H9 (cell line): ENCODE data around the gene SHANK1. TPM values are rescaled to one million over a fixed set of nuclear protein-coding genes. Genes with fewer than 3 reads are reported as not detected.

Source experiments
- DNase-seq: peaks from one replicate; pipeline ENCODE4 v3.0.0-alpha.2; 2017
- H2AFZ ChIP-seq: one replicate; pipeline ENCODE4 v1.6.1; 2013; ENCODE audit warnings: mild to moderate bottlenecking, low read length, control low read depth, moderate library complexity
- H2AK5ac ChIP-seq: 2 replicates; pipeline ENCODE4 v1.6.1; 2013; ENCODE audit warnings: low read length, control low read depth, mixed read lengths; ENCODE audit not compliant: insufficient read length
- H2BK120ac ChIP-seq: one replicate; pipeline ENCODE4 v1.6.1; 2013; ENCODE audit warnings: low read depth, mild to moderate bottlenecking, low read length, control low read depth, inconsistent platforms; ENCODE audit not compliant: poor library complexity, severe bottlenecking
- H2BK12ac ChIP-seq: 2 replicates; pipeline ENCODE4 v1.6.1; 2013; ENCODE audit warnings: low read length, control low read depth, mixed read lengths, low read depth; ENCODE audit not compliant: insufficient read length
- H2BK15ac ChIP-seq: 2 replicates; pipeline ENCODE4 v1.6.1; 2013; ENCODE audit warnings: low read depth, low read length, control low read depth
- H2BK20ac ChIP-seq: one replicate; pipeline ENCODE4 v1.6.1; 2013; ENCODE audit warnings: low read depth, mild to moderate bottlenecking, low read length, control low read depth, inconsistent platforms; ENCODE audit not compliant: poor library complexity, severe bottlenecking
- H2BK5ac ChIP-seq: 2 replicates; pipeline ENCODE4 v1.6.1; 2013; ENCODE audit warnings: low read length, control low read depth, mixed read lengths; ENCODE audit not compliant: insufficient read length
- H3K14ac ChIP-seq: 2 replicates; pipeline ENCODE4 v1.6.1; 2013; ENCODE audit warnings: low read length, control low read depth; ENCODE audit not compliant: insufficient read depth
- H3K18ac ChIP-seq: 2 replicates; pipeline ENCODE4 v1.6.1; 2013; ENCODE audit warnings: low read depth, mild to moderate bottlenecking, mixed read lengths, low read length, control low read depth; ENCODE audit not compliant: insufficient read length
- H3K23ac ChIP-seq: 2 replicates; pipeline ENCODE4 v1.6.1; 2013; ENCODE audit warnings: low read length, control low read depth, mixed read lengths, low read depth; ENCODE audit not compliant: insufficient read length
- H3K23me2 ChIP-seq: 2 replicates; pipeline ENCODE4 v1.6.1; 2013; ENCODE audit warnings: low read depth, mild to moderate bottlenecking, mixed read lengths, low read length, control low read depth; ENCODE audit not compliant: insufficient read length, poor library complexity, severe bottlenecking
- H3K27ac ChIP-seq: 2 replicates; pipeline ENCODE4 v1.5.1; 2013; ENCODE audit warnings: low read length, control low read depth, mixed read lengths, low read depth; ENCODE audit not compliant: insufficient read length
- H3K27me3 ChIP-seq: 2 replicates; pipeline ENCODE4 v1.6.1; 2013; ENCODE audit warnings: low read length, control low read depth, inconsistent platforms; ENCODE audit not compliant: insufficient read depth
- H3K4ac ChIP-seq: 2 replicates; pipeline ENCODE4 v1.6.1; 2013; ENCODE audit warnings: low read depth, mild to moderate bottlenecking, control low read depth, inconsistent platforms, low read length, moderate library complexity
- H3K4me1 ChIP-seq: 2 replicates; pipeline ENCODE4 v1.6.1; 2013; ENCODE audit warnings: low read length, control low read depth, inconsistent platforms; ENCODE audit not compliant: insufficient read depth
- H3K4me2 ChIP-seq: 2 replicates; pipeline ENCODE4 v1.6.1; 2013; ENCODE audit warnings: low read length, control low read depth, mixed read lengths; ENCODE audit not compliant: insufficient read length, insufficient read depth
- H3K56ac ChIP-seq: 2 replicates; pipeline ENCODE4 v1.6.1; 2013; ENCODE audit warnings: low read depth, mild to moderate bottlenecking, mixed read lengths, low read length, control low read depth; ENCODE audit not compliant: insufficient read length
- H3K79me1 ChIP-seq: 2 replicates; pipeline ENCODE4 v1.6.1; 2013; ENCODE audit warnings: low read depth, mild to moderate bottlenecking, moderate library complexity, low read length, control low read depth, inconsistent platforms; ENCODE audit not compliant: insufficient read depth, poor library complexity, severe bottlenecking
- H3K79me2 ChIP-seq: 2 replicates; pipeline ENCODE4 v1.6.1; 2013; ENCODE audit warnings: low read length, control low read depth, inconsistent platforms; ENCODE audit not compliant: insufficient read depth
- H3K9ac ChIP-seq: 2 replicates; pipeline ENCODE4 v1.6.1; 2013; ENCODE audit warnings: low read length, control low read depth, mixed read lengths; ENCODE audit not compliant: insufficient read length; ENCODE audit errors: extremely low read depth
- H3K9me3 ChIP-seq: one replicate; pipeline ENCODE4 v1.6.1; 2013; ENCODE audit warnings: low read depth, low read length, inconsistent platforms; ENCODE audit not compliant: control insufficient read depth
- H3T11ph ChIP-seq: one replicate; pipeline ENCODE4 v1.6.1; 2013; ENCODE audit warnings: mild to moderate bottlenecking, low read length, control low read depth, inconsistent platforms
- H4K20me1 ChIP-seq: one replicate; pipeline ENCODE4 v1.6.1; 2013; ENCODE audit not compliant: control insufficient read depth, insufficient read length, insufficient read depth
- H4K5ac ChIP-seq: 2 replicates; pipeline ENCODE4 v1.6.1; 2013; ENCODE audit warnings: low read depth, mild to moderate bottlenecking, mixed read lengths, low read length, control low read depth; ENCODE audit not compliant: insufficient read length
- H4K8ac ChIP-seq: replicated peaks from 2 replicates; pipeline ENCODE4 v1.6.1; 2013; ENCODE audit warnings: low read length, control low read depth, mixed read lengths, low read depth; ENCODE audit not compliant: insufficient read length
- H4K91ac ChIP-seq: 2 replicates; pipeline ENCODE4 v1.6.1; 2013; ENCODE audit warnings: low read depth, mild to moderate bottlenecking, moderate library complexity, mixed read lengths, low read length, control low read depth; ENCODE audit not compliant: insufficient read length
- H3K27ac Mint-ChIP-seq, 3 experiments: 2 replicates in 2 of 3; 3 replicates in 1 of 3; pipeline ENCODE4 v1.8.0; 2020 to 2021; ENCODE audit warnings: mixed read lengths in 3 of 3, mild to moderate bottlenecking in 1 of 3, moderate library complexity in 1 of 3
- H3K27me3 Mint-ChIP-seq: 2 replicates; pipeline ENCODE4 v1.8.0; 2021; ENCODE audit warnings: low read depth, mild to moderate bottlenecking, moderate library complexity, mixed read lengths
- H3K36me3 Mint-ChIP-seq, 3 experiments: 2 replicates in 2 of 3; 3 replicates in 1 of 3; pipeline ENCODE4 v1.8.0; 2020 to 2021; ENCODE audit warnings: low read depth in 3 of 3, mixed read lengths in 3 of 3; ENCODE audit not compliant: insufficient read depth in 1 of 3
- H3K4me1 Mint-ChIP-seq, 2 experiments: 2 replicates each; pipeline ENCODE4 v1.8.0; 2020; ENCODE audit warnings: mixed read lengths in 2 of 2
- H3K4me3 Mint-ChIP-seq, 2 experiments: 2 replicates in 1 of 2; 3 replicates in 1 of 2; pipeline ENCODE4 v1.8.0; 2020 to 2021; ENCODE audit warnings: mild to moderate bottlenecking in 2 of 2, mixed read lengths in 2 of 2, moderate library complexity in 1 of 2
- H3K9me3 Mint-ChIP-seq, 2 experiments: 2 replicates in 1 of 2; 3 replicates in 1 of 2; pipeline ENCODE4 v1.8.0; 2020; ENCODE audit warnings: mild to moderate bottlenecking in 2 of 2, mixed read lengths in 2 of 2, moderate library complexity in 1 of 2
- CTCF ChIP-seq: fragments of 200-600 bp; sonication (generic); conservative IDR thresholded peaks from 3 replicates; pipeline ENCODE4 v1.8.0; 2021; ENCODE audit warnings: antibody characterized with exemption, mild to moderate bottlenecking
- WGBS: extraction: QIAGEN DNeasy Blood & Tissue Kit; methylation state at CpG from one replicate; pipeline ENCODE4 v1.1.7; 2013; ENCODE audit warnings: missing lambda C conversion rate, low lambda C conversion rate, mixed read lengths; ENCODE audit not compliant: insufficient read length; ENCODE audit errors: extremely low coverage; 5-methylcytosine and 5-hydroxymethylcytosine counted together
- total RNA-seq: library from RNA; stranded (reverse); gene quantifications from 2 replicates; pipeline ENCODE4 v1.2.1, GENCODE V29; 2021

Gene SHANK1
- total RNA-seq, 1 experiment from 2014 or later, result 1.7 TPM

- Histone ChIP-seq H4K8ac (no peak overlapping the region), H3K79me2 (no peaks in the 10 kb centered on the region), H2BK120ac (no peak overlapping the region), H3K56ac (no peak overlapping the region), H3K9me3 (no peaks in the 10 kb centered on the region), H3K79me1 (no peaks in the 10 kb centered on the region), H3K4me1 (no peaks in the 10 kb centered on the region), H4K20me1 (no peaks in the 10 kb centered on the region), H2AFZ (no peak overlapping the region), H4K5ac (no peak overlapping the region), H3K27ac (no peak overlapping the region), H4K91ac (no peak overlapping the region), H3K27me3 (peaks cover 14% of the 10 kb centered on the region; the same call in 1 of the 2 replicates), H3K23me2 (no peaks in the 10 kb centered on the region), H3K4me2 (peak overlapping the region; percentile 9), H2AK5ac (no peak overlapping the region), H3K14ac (no peak overlapping the region), H2BK12ac (no peak overlapping the region), H3K4ac (no peak overlapping the region), H2BK15ac (no peak overlapping the region), H3T11ph (no peak overlapping the region), H3K23ac (no peak overlapping the region), H3K9ac (no peak overlapping the region), H3K18ac (no peak overlapping the region), H2BK20ac (no peak overlapping the region), H2BK5ac (no peak overlapping the region)
- peaks cover 4 to 17% of the 10 kb centered on the region in 2 experiments for H3K4me1 Mint-ChIP-seq
- no peak overlapping the region for H3K27ac Mint-ChIP-seq
- DNase-seq, result no peak
- H3K4me3 Mint-ChIP-seq, result no peak overlapping the region
- TF ChIP-seq CTCF, result no peak
- WGBS, result no CpG with 5 or more reads among the region's 58 CpGs
- peaks cover 0 to 7% (median 2%) of the 10 kb centered on the region in 3 experiments; a peak in 3 of 7 replicates for H3K36me3 Mint-ChIP-seq
- peaks cover 89% of the 10 kb centered on the region for H3K27me3 Mint-ChIP-seq
- H3K9me3 Mint-ChIP-seq, result peaks cover 0 to 12% of the 10 kb centered on the region in 2 experiments; a peak in 3 of 5 replicates
Observed at GRCh38 chr19:50667759-50668231, 51.8 kb downstream of the SHANK1 start.
